ENCODE data around the gene IGFN1.
"Not testable (repeated sequence)": the region's sequence is repeated elsewhere in the genome, so short reads cannot be mapped to it uniquely, and the experiment has no call there.

IGFN1 gene

GRCh38 chr1:201229095-201229494 lies 38.5 kb downstream of the IGFN1 start:
- TF ChIP-seq EZH2phosphoT487 (IDR thresholded peaks at IDR 0.05; ENCODE audit: borderline replicate concordance, low read length) (no peak), CTCF (IDR thresholded peaks at IDR 0.05; ENCODE audit: low read depth, low read length, poor library complexity, severe bottlenecking) (no peak)
- H3K27ac ChIP-seq (ENCODE audit: low read depth, low read length): no peak overlapping the region
- H3K4me1 ChIP-seq (ENCODE audit: control insufficient read depth, low read length): no peaks in the 10 kb centered on the region
- H3K79me2 ChIP-seq (ENCODE audit: control insufficient read depth, low read length): no peaks in the 10 kb centered on the region
- H3K4me3 ChIP-seq (ENCODE audit: low read length): no peak overlapping the region
- no peaks in the 10 kb centered on the region for H4K20me1 ChIP-seq (ENCODE audit: control insufficient read depth, insufficient read depth, low read depth, low read length)
- H3K36me3 ChIP-seq (ENCODE audit: control insufficient read depth, low read length): no peaks in the 10 kb centered on the region
- no peak overlapping the region for H3K4me2 ChIP-seq (ENCODE audit: low read length)
- no peaks in the 10 kb centered on the region for H3K9me2 ChIP-seq (replicated peaks; ENCODE audit: control insufficient read depth, low read length)
- no peaks in the 10 kb centered on the region for H3K9me3 ChIP-seq (ENCODE audit: control insufficient read depth, insufficient read depth, low read length)
- no peaks in the 10 kb centered on the region for H3F3A ChIP-seq (ENCODE audit: control insufficient read depth, insufficient read depth)
- H3K27me3 ChIP-seq (ENCODE audit: control insufficient read depth, low read length): no peaks in the 10 kb centered on the region

- Histone ChIP-seq H3F3A (ENCODE audit: control insufficient read depth, insufficient read depth) (no peaks in the 10 kb centered on the region), H3K9me2 (replicated peaks; ENCODE audit: control insufficient read depth, low read length) (no peaks in the 10 kb centered on the region), H3K79me2 (ENCODE audit: control insufficient read depth, low read length) (no peaks in the 10 kb centered on the region), H3K27me3 (ENCODE audit: control insufficient read depth, low read length) (no peaks in the 10 kb centered on the region), H4K20me1 (ENCODE audit: control insufficient read depth, insufficient read depth, low read depth, low read length) (no peaks in the 10 kb centered on the region), H3K4me2 (ENCODE audit: low read length) (no peak overlapping the region), H3K4me3 (ENCODE audit: low read length) (no peak overlapping the region), H3K4me1 (ENCODE audit: control insufficient read depth, low read length) (no peaks in the 10 kb centered on the region), H3K27ac (ENCODE audit: low read depth, low read length) (no peak overlapping the region), H3K9me3 (ENCODE audit: control insufficient read depth, insufficient read depth, low read length) (no peaks in the 10 kb centered on the region), H3K36me3 (ENCODE audit: control insufficient read depth, low read length) (no peaks in the 10 kb centered on the region)
- TF ChIP-seq EZH2phosphoT487 (IDR thresholded peaks at IDR 0.05; ENCODE audit: borderline replicate concordance, low read length) (no peak), CTCF (IDR thresholded peaks at IDR 0.05; ENCODE audit: low read depth, low read length, poor library complexity, severe bottlenecking) (no peak)
Observed at GRCh38 chr1:201229771-201230635, 39.4 kb downstream of the IGFN1 start.

GRCh38 chr1:201230676-201231075 lies 40.1 kb downstream of the IGFN1 start:
- Histone ChIP-seq H3K4me2 (ENCODE audit: low read length) (no peak overlapping the region), H3K27ac (ENCODE audit: low read depth, low read length) (no peak overlapping the region), H3F3A (ENCODE audit: control insufficient read depth, insufficient read depth) (no peaks in the 10 kb centered on the region), H3K36me3 (ENCODE audit: control insufficient read depth, low read length) (no peaks in the 10 kb centered on the region), H3K9me2 (replicated peaks; ENCODE audit: control insufficient read depth, low read length) (no peaks in the 10 kb centered on the region), H3K4me3 (ENCODE audit: low read length) (no peak overlapping the region), H3K79me2 (ENCODE audit: control insufficient read depth, low read length) (no peaks in the 10 kb centered on the region), H3K27me3 (ENCODE audit: control insufficient read depth, low read length) (no peaks in the 10 kb centered on the region), H3K9me3 (ENCODE audit: control insufficient read depth, insufficient read depth, low read length) (no peaks in the 10 kb centered on the region), H4K20me1 (ENCODE audit: control insufficient read depth, insufficient read depth, low read depth, low read length) (no peaks in the 10 kb centered on the region), H3K4me1 (ENCODE audit: control insufficient read depth, low read length) (no peaks in the 10 kb centered on the region)
- TF ChIP-seq EZH2phosphoT487 (IDR thresholded peaks at IDR 0.05; ENCODE audit: borderline replicate concordance, low read length) (no peak), CTCF (IDR thresholded peaks at IDR 0.05; ENCODE audit: low read depth, low read length, poor library complexity, severe bottlenecking) (no peak)

- not testable (repeated sequence) for H3K9me3 ChIP-seq (ENCODE audit: control insufficient read depth, insufficient read depth, low read length); H3K27me3 ChIP-seq (ENCODE audit: control insufficient read depth, low read length); H3K27ac ChIP-seq (ENCODE audit: low read depth, low read length); H3F3A ChIP-seq (ENCODE audit: control insufficient read depth, insufficient read depth); H3K79me2 ChIP-seq (ENCODE audit: control insufficient read depth, low read length); H3K4me2 ChIP-seq (ENCODE audit: low read length); H3K9me2 ChIP-seq (replicated peaks; ENCODE audit: control insufficient read depth, low read length); H3K4me3 ChIP-seq (ENCODE audit: low read length); H3K4me1 ChIP-seq (ENCODE audit: control insufficient read depth, low read length); H3K36me3 ChIP-seq (ENCODE audit: control insufficient read depth, low read length); H4K20me1 ChIP-seq (ENCODE audit: control insufficient read depth, insufficient read depth, low read depth, low read length)
Observed at GRCh38 chr1:201239646-201240045, 49.0 kb downstream of the IGFN1 start.
